Adrenal gland (tissue), 5 donors: ENCODE measurements around the gene FARP1.

ENCODE experiments used
- CTCF ChIP-seq, 6 experiments: fragments of 450-650 bp in 4 of 6; fragments of 200-600 bp in 2 of 6; sonication (generic) in 1 of 6; IDR thresholded peaks; 1 replicate in 5 of 6; 2 replicates in 1 of 6; pipeline versions ENCODE4 v1.5.1 to v1.8.0; 2016 to 2021; ENCODE audit warnings: antibody characterized with exemption in 6 of 6, mild to moderate bottlenecking in 2 of 6, moderate library complexity in 1 of 6
- POLR2A ChIP-seq, 2 donors: fragments of 450-650 bp; IDR thresholded peaks; one replicate each; pipeline ENCODE4 v1.6.1; 2017; ENCODE audit warnings: antibody characterized with exemption in 2 of 2, mild to moderate bottlenecking in 2 of 2, moderate library complexity in 1 of 2
- donor health status: DM: no; HTN: no; CAD: no.

DNA sequence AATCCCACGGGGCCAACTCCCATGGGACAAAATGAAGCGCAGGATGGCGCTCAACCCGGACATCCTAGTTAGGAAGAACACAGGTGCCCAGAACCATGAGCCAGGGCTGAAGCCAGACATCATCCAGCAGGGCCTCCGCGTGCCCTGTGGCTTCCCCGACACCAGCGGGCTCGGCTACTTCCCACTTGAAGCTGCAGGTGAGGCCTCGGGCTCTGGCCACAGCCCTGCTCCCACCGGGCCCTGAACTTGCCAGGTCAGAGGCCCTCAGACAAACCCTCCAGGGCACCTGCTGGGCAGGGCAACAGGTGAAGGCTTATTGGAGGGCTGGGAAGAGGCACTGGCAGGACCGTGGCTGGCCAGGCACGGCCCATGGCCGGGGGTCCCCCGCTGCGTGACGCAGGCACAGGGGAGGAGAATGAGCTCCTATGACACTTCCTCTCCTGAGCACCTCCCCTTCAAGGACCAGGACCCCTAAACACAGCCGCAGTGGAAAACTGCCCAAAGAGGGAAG, 316.3 kb downstream of the FARP1 start:
- TF ChIP-seq POLR2A (IDR thresholded peaks at IDR 0.05): no peak
- TF ChIP-seq CTCF (IDR thresholded peaks at IDR 0.05): no peak
